Lower leg skin (tissue), 3 donors: ENCODE measurements around the gene TRIM41.

ENCODE experiments used
- CTCF ChIP-seq, 3 donors: fragments of 450-650 bp; IDR thresholded peaks; one replicate each; pipeline ENCODE4 v1.5.1; 2016; ENCODE audit warnings: antibody characterized with exemption in 3 of 3, mild to moderate bottlenecking in 3 of 3, moderate library complexity in 2 of 3
- POLR2A ChIP-seq, 2 donors: fragments of 450-650 bp; IDR thresholded peaks; one replicate each; pipeline ENCODE4 v1.6.1; 2016 to 2017; ENCODE audit warnings: antibody characterized with exemption in 2 of 2, mild to moderate bottlenecking in 1 of 2, moderate library complexity in 1 of 2

- TF ChIP-seq CTCF (IDR thresholded peaks at IDR 0.05) (no peak), POLR2A (IDR thresholded peaks at IDR 0.05) (no peak)
These were observed 46.7 kb upstream of the TRIM41 start for GRCh38 chr5:181176254-181176952.
